Left renal cortex interstitium (tissue), 4 donors: Measurements from ENCODE around the gene DACH1. TPM values are rescaled to one million over a fixed set of nuclear protein-coding genes. Genes with fewer than 3 reads are reported as not detected.

Experiments
- DNase-seq, 4 donors: peaks; one replicate each; pipeline ENCODE4 v3.0.0-alpha.2; 2013; ENCODE audit warnings: low read depth in 4 of 4, low spot score in 2 of 4, missing footprints in 1 of 4
- polyA plus RNA-seq, 4 donors: library from polyadenylated mRNA; unstranded; fragments of 120-200 nt; gene quantifications; one replicate each; pipeline ENCODE4 v1.2.1, GENCODE V29; 2013; ENCODE audit not compliant: insufficient read length in 4 of 4

DACH1 gene
- polyA plus RNA-seq, 4 donors = 98.1 to 109 (median 103) TPM

GRCh38 chr13:71513411-71514033 is 353.5 kb downstream of the DACH1 start:
- DNase-seq = no peak

- DNase-seq = no peak
Measured at GRCh38 chr13:71503781-71504180, 363.2 kb downstream of the DACH1 start.

GRCh38 chr13:71499944-71500514 is 367.0 kb downstream of the DACH1 start:
- DNase-seq = no peak

- DNase-seq = no peak
Measured at GRCh38 chr13:71499235-71499634, 367.8 kb downstream of the DACH1 start.

DNA sequence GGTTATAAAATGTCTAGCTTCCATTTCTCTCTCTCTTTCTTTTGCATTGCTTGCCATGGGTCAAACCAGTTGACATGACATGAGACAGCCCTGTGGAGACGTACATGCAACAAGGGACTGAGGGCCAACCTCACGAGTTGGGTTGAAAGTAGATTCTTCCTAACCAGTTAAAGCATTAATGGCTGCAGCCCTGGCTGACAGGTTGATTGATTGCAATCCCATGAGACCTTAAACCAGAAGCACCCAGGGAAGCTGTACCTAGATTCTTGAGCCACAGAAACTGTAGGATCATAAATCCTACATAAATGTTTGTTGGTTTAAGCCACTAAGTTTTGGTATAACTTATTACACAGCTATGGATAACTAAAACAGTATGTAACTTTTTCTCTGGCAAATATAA is 373.8 kb downstream of the DACH1 start:
- DNase-seq = no peak

DNA sequence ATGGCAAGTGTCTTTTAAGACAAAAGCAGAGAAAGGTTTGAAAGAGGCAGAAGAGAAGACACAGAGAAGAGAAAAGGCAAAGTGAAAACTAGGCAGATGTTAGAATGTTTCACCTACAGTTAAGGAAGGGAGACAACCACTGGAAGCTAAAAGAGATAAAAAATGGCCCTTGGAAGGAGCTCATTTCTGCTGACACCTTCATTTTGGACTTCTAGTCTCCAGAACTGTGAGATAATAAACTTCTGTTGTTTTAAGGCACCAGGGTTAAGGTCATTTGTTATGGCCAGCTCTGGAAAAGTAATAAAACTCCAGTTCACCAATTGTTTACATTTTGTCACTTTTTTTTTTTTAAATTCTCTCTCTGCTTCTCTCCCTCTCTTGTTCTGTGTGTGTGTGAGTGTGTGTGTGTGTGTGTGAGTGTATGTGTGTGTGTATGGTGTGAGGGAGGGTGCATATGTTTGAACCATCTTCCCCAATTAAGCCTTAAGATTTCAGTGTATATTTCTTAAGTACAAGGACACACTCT is 374.6 kb downstream of the DACH1 start:
- DNase-seq = no peak

DNA sequence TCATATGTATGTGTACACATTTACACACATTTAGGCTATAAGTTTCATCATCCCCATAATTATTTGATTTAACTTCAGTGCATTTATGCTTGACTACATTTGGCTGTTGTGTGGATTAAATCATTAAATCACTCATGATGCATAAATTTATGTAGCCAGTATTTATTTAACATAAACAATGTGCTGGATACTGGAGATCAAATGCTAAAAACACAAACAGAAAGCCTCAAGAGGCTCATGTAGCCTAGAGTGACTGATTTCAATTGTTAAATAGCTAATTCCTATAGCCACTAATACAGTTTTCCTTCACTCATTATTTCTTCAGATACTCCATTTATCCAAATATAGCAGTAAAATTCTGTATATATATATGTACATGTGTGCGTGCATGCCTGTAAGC is 376.0 kb downstream of the DACH1 start:
- DNase-seq = no peak

GRCh38 chr13:71489041-71489440 is 378.0 kb downstream of the DACH1 start:
- no peak for DNase-seq

GRCh38 chr13:71488201-71488600 is 378.8 kb downstream of the DACH1 start:
- no peak for DNase-seq

- no peak for DNase-seq
Measured at GRCh38 chr13:71485913-71486312, 381.1 kb downstream of the DACH1 start.

GRCh38 chr13:71483733-71484132 is 383.3 kb downstream of the DACH1 start:
- DNase-seq = no peak

DNA sequence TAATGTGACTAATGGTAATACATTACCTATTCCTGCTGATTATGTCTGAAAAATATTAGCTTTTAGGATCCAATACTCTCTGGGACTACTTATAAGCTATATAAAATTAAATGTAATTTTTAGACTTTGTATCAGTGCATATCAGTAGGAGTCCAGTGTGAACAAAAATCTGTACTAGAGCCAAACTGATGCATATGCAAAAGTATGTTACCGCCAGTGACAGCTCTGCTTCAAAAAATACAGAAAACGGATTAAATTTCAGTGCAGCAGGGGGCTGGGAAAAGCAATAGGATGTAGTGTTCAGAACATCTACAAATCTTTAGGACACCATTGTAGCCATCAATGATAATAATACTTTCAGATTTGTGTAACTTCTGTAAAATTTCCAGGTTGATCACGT is 385.5 kb downstream of the DACH1 start:
- no peak for DNase-seq

- no peak for DNase-seq
Measured at GRCh38 chr13:71481046-71481445, 386.0 kb downstream of the DACH1 start.

DNA sequence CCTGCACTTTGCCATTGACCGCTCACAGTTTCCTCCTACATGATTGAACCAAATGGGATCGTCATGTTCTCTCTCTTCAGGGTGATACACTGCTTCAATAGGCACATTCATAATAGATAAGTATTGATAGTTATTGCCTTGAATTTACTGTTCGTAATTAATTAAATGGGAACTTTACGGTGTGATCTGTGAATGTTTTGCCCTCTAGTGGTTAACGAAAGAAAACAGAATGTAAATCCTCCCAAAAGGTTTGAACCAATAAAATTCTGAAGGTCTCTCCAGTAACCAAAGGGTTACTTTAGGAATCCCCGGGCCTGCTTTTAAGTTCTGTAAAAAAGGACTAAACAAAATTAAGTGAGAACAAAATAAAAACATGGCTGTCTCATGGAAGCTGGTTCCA is 389.3 kb downstream of the DACH1 start:
- no peak for DNase-seq

DNA sequence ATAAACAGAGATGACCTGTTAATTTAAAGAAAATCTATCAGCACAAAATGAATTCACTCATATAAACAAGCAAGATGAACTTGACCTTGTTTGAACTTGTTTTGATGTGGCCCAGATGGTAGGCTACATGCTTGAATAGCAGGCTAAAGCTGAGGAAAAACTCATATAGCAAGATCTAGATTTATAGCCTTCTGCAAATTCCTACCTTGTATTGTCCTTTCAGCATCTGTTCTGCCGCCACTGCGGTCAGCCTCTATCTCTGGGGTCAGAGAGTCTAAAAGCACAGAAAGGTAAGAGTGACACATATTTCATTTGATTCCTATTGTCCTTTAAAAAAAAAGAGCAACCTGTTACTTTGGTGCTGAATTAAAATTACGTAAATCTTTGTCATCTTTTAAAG is 392.1 kb downstream of the DACH1 start:
- DNase-seq = peak in 1 of 4 donors; percentile 9

- no peak for DNase-seq
Measured at GRCh38 chr13:71469626-71470025, 397.4 kb downstream of the DACH1 start.

GRCh38 chr13:71464686-71465085 is 402.3 kb downstream of the DACH1 start:
- DNase-seq = no peak

DNA sequence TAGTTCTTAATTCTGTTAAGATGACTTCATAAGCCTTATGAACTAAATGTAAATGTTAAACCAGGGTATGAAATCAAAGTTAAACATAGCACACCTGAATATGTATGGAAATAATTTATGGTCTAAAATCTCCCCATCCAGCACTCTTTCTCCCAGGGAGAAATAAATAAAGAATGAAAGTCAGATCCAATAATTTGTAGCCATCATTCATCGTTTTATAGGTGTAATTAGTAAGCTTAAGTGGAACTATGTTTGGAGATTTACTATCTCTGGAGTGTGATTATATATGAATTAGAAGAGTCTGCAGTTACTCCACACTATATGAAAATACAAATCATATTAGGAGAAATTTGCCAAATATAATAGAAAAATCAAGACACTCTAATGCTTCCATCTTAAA is 405.1 kb downstream of the DACH1 start:
- no peak for DNase-seq

DNA sequence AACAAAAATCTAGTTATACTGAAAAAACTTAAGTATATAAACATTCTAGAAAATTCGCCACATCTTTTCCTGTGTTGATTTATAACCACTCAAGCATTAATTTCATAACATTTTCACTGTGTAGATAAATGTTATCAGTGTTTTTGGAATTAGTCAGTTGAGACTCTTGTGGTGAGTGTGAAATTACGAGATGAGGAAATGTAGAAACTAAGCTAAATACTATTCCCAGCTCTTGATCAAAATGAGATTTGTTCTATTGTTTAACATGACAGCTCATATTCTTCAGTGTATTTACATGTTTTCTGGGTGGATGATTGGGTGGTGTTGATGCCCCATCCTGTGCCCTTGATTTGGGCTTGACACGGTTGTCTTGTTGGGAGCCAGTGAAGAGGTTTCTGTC is 406.8 kb downstream of the DACH1 start:
- DNase-seq = no peak

GRCh38 chr13:71459708-71460107 is 407.3 kb downstream of the DACH1 start:
- no peak for DNase-seq

DNA sequence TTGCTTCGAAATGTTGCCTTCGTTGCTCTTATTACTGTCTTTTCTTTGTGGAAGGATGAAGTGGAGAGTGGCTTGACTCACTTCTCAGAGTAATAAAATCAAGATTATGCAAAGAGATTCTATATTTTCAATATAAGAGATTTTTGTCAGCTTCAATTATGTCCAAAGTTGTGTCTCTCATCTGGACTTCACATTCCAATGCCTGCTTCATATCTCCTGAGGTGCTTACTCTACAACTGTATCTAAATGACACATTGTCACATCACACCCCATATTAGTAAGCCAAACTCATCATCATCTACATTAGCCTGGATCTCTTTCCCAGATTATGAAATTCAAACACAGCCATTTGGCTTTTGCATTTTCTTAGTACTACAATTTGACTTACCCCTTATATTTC is 409.4 kb downstream of the DACH1 start:
- no peak for DNase-seq

- DNase-seq = no peak
Measured at GRCh38 chr13:71456136-71456535, 410.9 kb downstream of the DACH1 start.

GRCh38 chr13:71454509-71454908 is 412.5 kb downstream of the DACH1 start:
- no peak for DNase-seq
